DND-41 (cell line): Measurements from ENCODE around the gene XIRP2.

Experiments
- CTCF ChIP-seq: IDR thresholded peaks from 2 replicates; pipeline ENCODE4 v1.5.1; 2012; ENCODE audit warnings: borderline replicate concordance, low read length, moderate library complexity, mild to moderate bottlenecking; ENCODE audit not compliant: poor library complexity, severe bottlenecking; ENCODE audit errors: extremely low read depth
- EZH2 ChIP-seq: IDR thresholded peaks from 3 replicates; pipeline ENCODE4 v1.6.1; 2012; ENCODE audit warnings: borderline replicate concordance, low read depth, mild to moderate bottlenecking, moderate library complexity, low read length, inconsistent platforms; ENCODE audit not compliant: severe bottlenecking

- TF ChIP-seq CTCF (no peak), EZH2 (no peak)
These were observed 214.9 kb downstream of the XIRP2 start for GRCh38 chr2:167103028-167103756.
